Colonic mucosa (tissue), 4 donors: ENCODE data around the gene CCNC. TPM values are rescaled to one million over a fixed set of nuclear protein-coding genes. Genes with fewer than 3 reads are reported as not detected.

Experiments used
- DNase-seq: peaks from one replicate; pipeline ENCODE4 v3.0.0-alpha.2; 2020
- H3K27ac ChIP-seq: fragments of 200-600 bp; one replicate; pipeline ENCODE4 v1.8.0; 2021
- H3K27me3 ChIP-seq: fragments of 200-600 bp; one replicate; pipeline ENCODE4 v1.8.0; 2021
- H3K36me3 ChIP-seq: fragments of 200-600 bp; one replicate; pipeline ENCODE4 v1.8.0; 2021
- H3K4me1 ChIP-seq: fragments of 200-600 bp; one replicate; pipeline ENCODE4 v1.8.0; 2021; ENCODE audit warnings: mild to moderate bottlenecking
- H3K4me3 ChIP-seq: fragments of 200-600 bp; one replicate; pipeline ENCODE4 v1.8.0; 2021
- H3K9ac ChIP-seq, 2 donors: one replicate each; pipeline ENCODE4 v1.7.0; 2013; ENCODE audit warnings: control low read depth in 2 of 2, low read depth in 2 of 2, low read length in 2 of 2
- H3K9me3 ChIP-seq: fragments of 200-600 bp; one replicate; pipeline ENCODE4 v1.8.0; 2021
- CTCF ChIP-seq: fragments of 200-600 bp; IDR thresholded peaks from one replicate; pipeline ENCODE4 v1.8.0; 2022; ENCODE audit warnings: antibody characterized with exemption, mild to moderate bottlenecking
- intact Hi-C: fragments of 100-400 bp; cut with DNase I; formaldehyde crosslinking; loops from one replicate; pipeline ENCODE4 v1.14.1; 2022
- total RNA-seq, 2 donors: library from RNA; stranded (reverse); fragmentation: NEBNext Ultra II Directional in 1 of 2; extraction: Animal tissue kit (Norgen Biotek cat#: 25700) in 1 of 2; gene quantifications; one replicate each; pipeline ENCODE4 v1.2.1, GENCODE V29; 2021
- donor health status: healthy.
- donor health status: DM: no; HTN: no; CAD: no.
- donor health status: DM: no; HTN: no; CAD: no.

Gene CCNC
- total RNA-seq, 2 donors from 2014 or later = 41.1 to 50.7 TPM

GRCh38 chr6:99607416-99608036, 39.1 kb upstream of the CCNC start:
- intact Hi-C loops = no loop called here
- Histone ChIP-seq H3K9me3 (no peaks in the 10 kb centered on the region), H3K4me3 (no peak overlapping the region), H3K36me3 (no peaks in the 10 kb centered on the region), H3K4me1 (peaks cover 21% of the 10 kb centered on the region), H3K27me3 (peaks cover 100% of the 10 kb centered on the region), H3K27ac (no peak overlapping the region), H3K9ac (no peak overlapping the region)
- no peak for DNase-seq
- no peak for TF ChIP-seq CTCF

- no peak for DNase-seq
- intact Hi-C loops = no loop called here
- H3K4me3 ChIP-seq = no peak within 1 kb of the TSS
- H3K27me3 ChIP-seq = peaks cover 100% of the 10 kb centered on the region
- no peak within 1 kb of the TSS for H3K9ac ChIP-seq
- peaks cover 21% of the 10 kb centered on the region for H3K4me1 ChIP-seq
- no peak within 1 kb of the TSS for H3K27ac ChIP-seq
- no peaks in the 10 kb centered on the region for H3K9me3 ChIP-seq
- H3K36me3 ChIP-seq = no peaks in the 10 kb centered on the region
- TF ChIP-seq CTCF = no peak
Observed at GRCh38 chr6:99606656-99607415, 38.4 kb upstream of the CCNC start, which contains the start of gene PRDM13. TSS of gene PRDM13 (plus strand) at chr6:99606833. CDS start at chr6:99607035, 202 bp downstream.

- no peak for TF ChIP-seq CTCF
- DNase-seq = no peak
- Histone ChIP-seq H3K36me3 (no peaks in the 10 kb centered on the region), H3K9me3 (no peaks in the 10 kb centered on the region), H3K27me3 (peaks cover 98% of the 10 kb centered on the region), H3K4me1 (peaks cover 21% of the 10 kb centered on the region), H3K27ac (no peak overlapping the region), H3K9ac (no peak overlapping the region), H3K4me3 (no peak overlapping the region)
- intact Hi-C loops = no loop called here
Observed at GRCh38 chr6:99605911-99606655, 37.6 kb upstream of the CCNC start.

- Histone ChIP-seq H3K4me3 (no peak overlapping the region), H3K9ac (no peak overlapping the region), H3K27me3 (peaks cover 98% of the 10 kb centered on the region), H3K4me1 (peaks cover 21% of the 10 kb centered on the region), H3K36me3 (no peaks in the 10 kb centered on the region), H3K27ac (no peak overlapping the region), H3K9me3 (no peaks in the 10 kb centered on the region)
- no peak for TF ChIP-seq CTCF
- intact Hi-C loops = no loop called here
- no peak for DNase-seq
Observed at GRCh38 chr6:99605074-99605734, 36.7 kb upstream of the CCNC start.
